Activated CD4-positive, alpha-beta T cell treated with anti-CD3 and anti-CD28 coated beads, Interleukin-2, amount 10 ng/mL, durations not matched to agents 24 days and 14 days (primary cell): ENCODE measurements around the gene APBA2. TPM values are rescaled to one million over a fixed set of nuclear protein-coding genes. Genes with fewer than 3 reads are reported as not detected.

ENCODE experiments used
- DNase-seq: peaks from one replicate; pipeline ENCODE4 v3.0.0; 2022
- H3K27ac Mint-ChIP-seq: one replicate; pipeline ENCODE4 v1.8.0; 2022; ENCODE audit warnings: mild to moderate bottlenecking, mixed read lengths
- H3K27me3 Mint-ChIP-seq: one replicate; pipeline ENCODE4 v1.8.0; 2022; ENCODE audit warnings: mixed read lengths
- H3K36me3 Mint-ChIP-seq: one replicate; pipeline ENCODE4 v1.8.0; 2022; ENCODE audit warnings: low read depth, mild to moderate bottlenecking, mixed read lengths
- H3K4me1 Mint-ChIP-seq: one replicate; pipeline ENCODE4 v1.8.0; 2021; ENCODE audit warnings: mixed read lengths
- H3K4me3 Mint-ChIP-seq: one replicate; pipeline ENCODE4 v1.8.0; 2022; ENCODE audit warnings: mild to moderate bottlenecking, moderate library complexity, mixed read lengths
- H3K9me3 Mint-ChIP-seq: one replicate; pipeline ENCODE4 v1.8.0; 2021; ENCODE audit warnings: mixed read lengths
- intact Hi-C: fragments of 100-400 bp; cut with micrococcal nuclease; formaldehyde crosslinking; loops from one replicate; pipeline ENCODE4 v1.15.1; 2023
- total RNA-seq: library from RNA; stranded (reverse); gene quantifications from 2 replicates; pipeline ENCODE4 v1.2.3, GENCODE V29; 2022

The APBA2 gene
- total RNA-seq, 1 donor from 2014 or later, result 1.9 TPM

GRCh38 chr15:28920781-28921331, 35.1 kb downstream of the APBA2 start:
- intact Hi-C loops, result no loop called here
- Mint-ChIP-seq H3K27me3 (peaks cover 7% of the 10 kb centered on the region), H3K27ac (no peak overlapping the region), H3K4me3 (no peak overlapping the region), H3K4me1 (peaks cover 16% of the 10 kb centered on the region), H3K9me3 (no peaks in the 10 kb centered on the region), H3K36me3 (no peaks in the 10 kb centered on the region)
- DNase-seq, result no peak

DNA sequence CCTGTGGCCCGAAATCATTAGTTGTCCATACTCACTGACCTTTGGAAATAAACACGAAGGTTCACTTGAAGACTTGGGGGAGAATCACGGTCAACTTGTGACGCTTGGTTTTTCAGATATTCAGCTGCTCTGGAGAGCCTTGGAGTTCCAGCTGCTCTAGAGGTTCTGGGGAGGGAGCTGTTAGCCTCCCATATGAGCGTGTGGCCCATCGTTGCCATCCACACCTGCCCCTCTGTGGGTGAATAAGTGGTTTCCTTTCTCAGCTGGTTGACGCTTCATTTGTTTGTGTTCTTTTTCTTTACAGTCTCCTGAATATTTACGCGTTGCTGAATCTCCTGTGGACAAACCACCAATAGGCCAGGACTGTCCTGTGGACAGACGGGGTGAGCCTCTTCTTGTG, 35.6 kb downstream of the APBA2 start:
- Mint-ChIP-seq H3K4me3 (no peak overlapping the region), H3K27me3 (peaks cover 7% of the 10 kb centered on the region), H3K9me3 (no peaks in the 10 kb centered on the region), H3K27ac (no peak overlapping the region), H3K4me1 (peaks cover 16% of the 10 kb centered on the region), H3K36me3 (no peaks in the 10 kb centered on the region)
- intact Hi-C loops, result no loop called here
- DNase-seq, result no peak

- Mint-ChIP-seq H3K4me1 (peaks cover 16% of the 10 kb centered on the region), H3K9me3 (no peaks in the 10 kb centered on the region), H3K27ac (no peak overlapping the region), H3K36me3 (no peaks in the 10 kb centered on the region), H3K4me3 (no peak overlapping the region), H3K27me3 (peaks cover 7% of the 10 kb centered on the region)
- DNase-seq, result no peak
- intact Hi-C loops, result no loop called here
Observed at GRCh38 chr15:28921919-28922706, 36.3 kb downstream of the APBA2 start.

- Mint-ChIP-seq H3K27ac (no peak overlapping the region), H3K27me3 (peaks cover 7% of the 10 kb centered on the region), H3K4me3 (no peak overlapping the region), H3K36me3 (no peaks in the 10 kb centered on the region), H3K9me3 (no peaks in the 10 kb centered on the region), H3K4me1 (peaks cover 16% of the 10 kb centered on the region)
- intact Hi-C loops, result no loop called here
- no peak for DNase-seq
Observed at GRCh38 chr15:28922707-28923012, 36.9 kb downstream of the APBA2 start.

GRCh38 chr15:28923726-28924280, 38.0 kb downstream of the APBA2 start:
- no peak for DNase-seq
- Mint-ChIP-seq H3K4me1 (peaks cover 16% of the 10 kb centered on the region), H3K9me3 (no peaks in the 10 kb centered on the region), H3K27ac (no peak overlapping the region), H3K27me3 (peaks cover 7% of the 10 kb centered on the region), H3K36me3 (no peaks in the 10 kb centered on the region), H3K4me3 (no peak overlapping the region)
- intact Hi-C loops, result no loop called here

DNA sequence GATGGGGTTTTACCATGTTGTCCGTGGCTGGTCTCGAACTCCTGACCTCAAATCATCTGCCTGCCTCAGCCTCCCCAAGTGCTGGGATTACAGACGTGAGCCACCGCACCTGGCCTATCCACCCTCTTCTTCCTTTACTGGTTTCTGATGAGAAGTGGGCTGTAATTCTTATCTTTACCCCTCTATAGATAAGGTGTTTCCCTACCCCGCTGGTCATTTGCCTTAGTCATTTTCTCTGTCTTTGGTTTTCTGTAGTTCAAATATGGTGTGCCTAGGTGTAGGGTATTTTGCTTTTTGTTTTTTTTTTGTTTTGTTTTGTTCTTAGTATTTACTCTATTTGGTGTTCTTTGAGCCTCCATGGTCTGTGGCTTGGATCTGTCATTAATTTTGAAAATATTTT, 41.3 kb downstream of the APBA2 start:
- no peak overlapping the region for H3K4me3 Mint-ChIP-seq
- H3K4me1 Mint-ChIP-seq, result no peaks in the 10 kb centered on the region
- peaks cover 5% of the 10 kb centered on the region for H3K27me3 Mint-ChIP-seq
- no peaks in the 10 kb centered on the region for H3K9me3 Mint-ChIP-seq
- intact Hi-C loops, result no loop called here
- no peak overlapping the region for H3K27ac Mint-ChIP-seq
- DNase-seq, result no peak
- no peaks in the 10 kb centered on the region for H3K36me3 Mint-ChIP-seq

DNA sequence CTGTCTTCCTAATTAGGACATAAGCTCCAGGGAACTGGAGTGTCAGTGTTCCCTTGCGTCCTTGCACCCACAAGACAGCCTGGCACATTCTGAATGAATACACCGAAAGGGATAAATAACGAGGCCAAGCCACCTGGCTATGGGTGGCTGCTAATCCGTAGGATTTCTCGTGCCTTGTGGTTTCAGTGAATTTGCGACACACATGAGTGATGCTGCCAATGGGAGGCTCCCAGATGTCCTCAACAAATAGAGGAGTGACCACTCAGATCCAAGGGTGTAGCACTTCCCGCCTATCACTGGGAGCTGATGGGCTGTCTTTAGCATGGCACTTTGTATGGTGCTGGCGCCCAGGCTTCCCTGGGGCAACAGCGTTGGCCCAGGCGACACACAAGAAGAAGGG, 43.4 kb downstream of the APBA2 start:
- no peaks in the 10 kb centered on the region for H3K4me1 Mint-ChIP-seq

GRCh38 chr15:28930011-28930410, 44.2 kb downstream of the APBA2 start:
- no peak for DNase-seq
- peaks cover 1% of the 10 kb centered on the region for H3K36me3 Mint-ChIP-seq
- intact Hi-C loops, result no loop called here
- H3K9me3 Mint-ChIP-seq, result no peaks in the 10 kb centered on the region
- no peaks in the 10 kb centered on the region for H3K4me1 Mint-ChIP-seq
- H3K27ac Mint-ChIP-seq, result no peak overlapping the region
- no peak overlapping the region for H3K4me3 Mint-ChIP-seq
- peaks cover 2% of the 10 kb centered on the region for H3K27me3 Mint-ChIP-seq

More for the DNA sequence above, 43.4 kb downstream of the APBA2 start:
- peaks cover 5% of the 10 kb centered on the region for H3K27me3 Mint-ChIP-seq
- H3K27ac Mint-ChIP-seq, result no peak overlapping the region
- H3K9me3 Mint-ChIP-seq, result no peaks in the 10 kb centered on the region
- no peak overlapping the region for H3K4me3 Mint-ChIP-seq
- peaks cover 1% of the 10 kb centered on the region for H3K36me3 Mint-ChIP-seq
- DNase-seq, result no peak
- intact Hi-C loops, result no loop called here

GRCh38 chr15:28930476-28931291, 44.9 kb downstream of the APBA2 start:
- H3K27me3 Mint-ChIP-seq, result no peaks in the 10 kb centered on the region
- no peak overlapping the region for H3K27ac Mint-ChIP-seq
- intact Hi-C loops, result no loop called here
- DNase-seq, result no peak
- peaks cover 1% of the 10 kb centered on the region for H3K36me3 Mint-ChIP-seq
- H3K4me1 Mint-ChIP-seq, result peaks cover 2% of the 10 kb centered on the region
- H3K9me3 Mint-ChIP-seq, result no peaks in the 10 kb centered on the region
- H3K4me3 Mint-ChIP-seq, result no peak overlapping the region

DNA sequence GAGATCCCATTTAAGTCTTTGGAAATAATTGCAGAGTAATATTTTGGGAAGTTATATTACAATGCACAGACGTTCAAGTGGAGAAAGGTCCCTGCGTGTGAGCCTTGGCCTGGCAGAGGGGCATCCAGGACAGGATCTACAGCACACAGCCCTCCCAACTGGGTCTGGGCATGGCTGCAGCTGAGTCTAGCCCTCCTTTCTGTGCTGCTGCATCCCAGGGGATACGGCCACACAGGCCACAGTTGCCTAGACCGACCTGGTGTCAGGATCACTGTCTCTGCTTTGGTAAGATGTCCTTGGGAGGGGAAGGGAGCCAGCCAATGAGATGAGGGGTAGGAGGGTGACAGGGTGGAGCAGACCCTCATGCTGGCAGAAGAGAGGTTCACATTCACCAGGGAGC, 46.1 kb downstream of the APBA2 start:
- Mint-ChIP-seq H3K9me3 (no peaks in the 10 kb centered on the region), H3K4me3 (no peak overlapping the region), H3K4me1 (peaks cover 10% of the 10 kb centered on the region), H3K27me3 (no peaks in the 10 kb centered on the region), H3K27ac (no peak overlapping the region), H3K36me3 (peaks cover 1% of the 10 kb centered on the region)
- no peak for DNase-seq
- intact Hi-C loops, result no loop called here

- intact Hi-C loops, result no loop called here
- H3K4me1 Mint-ChIP-seq, result peaks cover 16% of the 10 kb centered on the region
- H3K9me3 Mint-ChIP-seq, result no peaks in the 10 kb centered on the region
- DNase-seq, result no peak
- no peaks in the 10 kb centered on the region for H3K27me3 Mint-ChIP-seq
- H3K36me3 Mint-ChIP-seq, result peaks cover 1% of the 10 kb centered on the region
- H3K27ac Mint-ChIP-seq, result no peak overlapping the region
- no peak overlapping the region for H3K4me3 Mint-ChIP-seq
Observed at GRCh38 chr15:28932361-28932760, 46.6 kb downstream of the APBA2 start.

- peaks cover 22% of the 10 kb centered on the region for H3K4me1 Mint-ChIP-seq
- peaks cover 1% of the 10 kb centered on the region for H3K36me3 Mint-ChIP-seq
- intact Hi-C loops, result no loop called here
- H3K27me3 Mint-ChIP-seq, result no peaks in the 10 kb centered on the region
- no peak for DNase-seq
- no peak overlapping the region for H3K4me3 Mint-ChIP-seq
- H3K9me3 Mint-ChIP-seq, result no peaks in the 10 kb centered on the region
- H3K27ac Mint-ChIP-seq, result no peak overlapping the region
Observed at GRCh38 chr15:28933710-28934445, 48.1 kb downstream of the APBA2 start.

- Mint-ChIP-seq H3K36me3 (peaks cover 1% of the 10 kb centered on the region), H3K4me3 (no peak overlapping the region), H3K4me1 (peaks cover 23% of the 10 kb centered on the region), H3K27me3 (no peaks in the 10 kb centered on the region), H3K9me3 (no peaks in the 10 kb centered on the region), H3K27ac (no peak overlapping the region)
- no peak for DNase-seq
- intact Hi-C loops, result no loop called here
Observed at GRCh38 chr15:28934645-28935044, 48.9 kb downstream of the APBA2 start.
